NCI-H2227 (cell line): ENCODE data around the gene CRYGS.
A peak's percentile ranks its signal among the peaks of the same experiment; 100 is the strongest.
"Not testable (repeated sequence)": the region's sequence is repeated elsewhere in the genome, so short reads cannot be mapped to it uniquely, and the experiment has no call there.

Source experiments
- DNase-seq: peaks from one replicate; lab custom pipeline; 2025; ENCODE audit not compliant: unreplicated experiment; lab: John Stamatoyannopoulos, UW

Gene CRYGS

GRCh38 chr3:186564586-186564985 lies 20.4 kb upstream of the CRYGS start:
- no peak for DNase-seq

DNA sequence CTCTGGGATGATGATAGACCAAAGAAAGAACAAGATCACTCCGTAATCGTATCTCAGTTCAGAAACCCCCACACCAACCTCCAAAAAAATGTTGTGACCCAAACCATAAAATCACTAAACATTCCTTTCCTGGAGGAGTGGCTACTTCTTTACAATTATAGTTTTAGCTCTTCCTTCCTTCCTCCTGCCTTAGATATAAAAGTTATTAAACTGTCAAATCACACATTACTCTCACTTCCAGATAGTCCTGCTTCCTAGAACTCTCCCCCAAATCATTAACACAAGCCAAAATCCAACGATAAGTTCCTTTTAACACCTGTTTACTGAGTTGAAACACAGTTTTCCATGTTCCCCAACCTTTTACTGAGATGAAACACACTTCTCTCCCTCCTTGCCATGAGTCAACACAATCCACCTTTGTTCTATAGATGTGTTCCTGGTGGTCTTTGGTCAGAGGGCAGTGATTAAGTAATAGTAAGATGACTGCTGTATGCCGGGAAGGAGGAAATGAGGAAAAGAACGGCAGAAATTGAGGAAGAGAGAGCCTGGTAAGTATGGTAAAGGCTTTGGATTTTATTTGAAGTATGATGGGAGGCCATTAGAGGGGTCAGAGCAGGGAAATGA lies 8.3 kb upstream of the CRYGS start:
- DNase-seq: no peak

DNA sequence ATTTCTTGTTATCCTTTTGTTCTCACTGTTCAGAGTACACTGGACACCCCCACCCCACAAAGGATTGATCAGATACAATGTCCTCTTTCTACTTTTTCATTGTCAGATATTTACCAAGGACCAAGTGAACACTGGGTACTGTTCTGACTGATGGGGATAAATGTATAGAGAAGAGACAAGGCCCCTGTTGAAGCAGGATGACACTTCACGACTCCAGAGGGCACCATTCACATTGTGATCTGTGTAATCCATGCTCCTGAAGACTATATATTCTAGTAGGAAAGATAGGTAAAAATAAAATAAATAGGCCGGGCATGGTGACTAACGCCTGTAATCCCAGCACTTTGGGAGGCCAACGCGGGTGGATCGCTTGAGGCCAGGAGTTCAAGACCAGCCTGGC lies 7.2 kb upstream of the CRYGS start:
- DNase-seq: no peak

DNA sequence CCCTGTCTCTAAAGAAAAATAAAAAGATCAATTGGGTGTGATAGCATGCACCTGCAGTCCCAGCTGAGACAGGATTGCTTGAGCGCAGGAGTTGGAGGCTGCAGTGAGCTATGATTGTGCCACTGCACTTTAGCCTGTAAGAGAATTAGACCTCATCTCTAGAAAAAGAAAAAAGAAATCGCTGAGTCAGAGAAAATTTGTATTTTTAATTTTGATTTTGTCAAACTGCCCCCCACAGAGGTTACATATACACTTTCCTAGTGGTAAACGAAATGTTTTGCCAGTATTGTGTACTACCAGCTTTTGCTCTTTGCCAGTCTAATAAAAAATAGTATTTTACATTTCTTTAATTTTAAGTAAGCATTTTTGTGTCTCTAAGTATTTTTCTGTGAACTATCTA lies 5.3 kb upstream of the CRYGS start:
- DNase-seq: no peak

DNA sequence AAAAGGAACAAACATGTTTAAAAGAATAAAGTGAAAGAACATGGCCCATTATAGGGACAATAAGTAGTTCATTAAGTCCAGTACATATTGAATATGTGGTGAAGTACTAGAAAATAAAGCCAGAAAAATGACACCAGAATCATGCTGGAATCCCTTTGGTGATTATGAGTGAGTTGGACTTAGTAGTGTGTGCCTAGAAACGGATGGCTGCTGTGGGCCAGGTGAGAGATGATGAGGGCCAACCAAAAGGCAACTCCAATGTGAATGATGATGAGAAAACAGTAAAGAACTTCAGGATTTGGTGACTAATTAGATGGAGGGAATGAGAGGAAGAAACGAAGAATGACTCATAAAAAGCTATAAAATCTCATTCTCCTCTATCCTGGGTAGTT lies 3.3 kb downstream of the CRYGS start:
- no peak for DNase-seq

GRCh38 chr3:186540221-186540834 lies 3.9 kb downstream of the CRYGS start:
- DNase-seq: peak; percentile 84

GRCh38 chr3:186538779-186539178 lies 5.4 kb downstream of the CRYGS start:
- DNase-seq: no peak

DNA sequence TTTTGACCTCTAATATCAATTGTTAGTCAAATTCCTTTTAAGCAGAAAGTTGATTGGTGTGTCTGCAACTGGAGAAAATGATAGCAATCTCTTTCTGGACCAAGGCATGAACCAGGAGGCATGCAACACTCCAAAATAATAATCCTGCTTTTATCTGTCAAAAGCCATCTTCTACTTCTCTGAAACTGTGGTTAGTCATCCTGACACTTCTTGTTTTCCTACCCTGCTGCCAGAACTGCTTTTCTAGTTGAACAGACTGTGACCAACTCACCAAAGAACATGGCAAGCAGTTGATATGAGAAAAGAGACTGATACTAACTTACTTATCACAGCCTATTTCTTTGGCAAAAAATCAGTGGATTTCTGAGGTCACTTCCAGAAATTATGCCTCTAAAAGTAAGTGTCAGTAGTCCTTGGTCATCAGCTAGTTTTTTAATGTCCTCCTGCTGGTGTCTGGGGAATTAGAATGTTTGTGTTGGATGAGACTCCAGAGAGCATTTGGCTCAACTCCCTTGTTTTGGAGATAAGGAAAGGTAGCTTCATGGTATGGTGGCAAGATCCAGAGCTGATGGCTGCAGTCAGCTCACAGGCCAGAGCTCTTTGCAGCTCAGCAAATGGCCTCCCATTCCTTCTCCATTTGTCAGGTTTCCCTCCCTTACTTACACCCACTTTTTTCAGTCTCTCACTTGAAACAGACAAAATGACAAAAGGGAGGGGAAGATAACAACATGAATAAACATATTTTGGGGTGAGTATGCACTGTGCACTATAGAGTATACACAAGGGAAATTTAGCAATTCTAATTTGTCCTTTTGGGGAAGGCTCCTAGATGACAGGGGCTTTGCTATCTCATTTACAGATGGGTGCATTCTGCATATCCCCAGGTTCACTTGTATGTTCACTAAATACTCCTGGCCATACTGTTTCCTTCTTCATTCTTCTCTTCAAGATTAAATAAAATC lies 7.0 kb downstream of the CRYGS start:
- DNase-seq: no peak

GRCh38 chr3:186534113-186534669 lies 10.0 kb downstream of the CRYGS start:
- DNase-seq: no peak

GRCh38 chr3:186532598-186533072 lies 11.5 kb downstream of the CRYGS start:
- no peak for DNase-seq

GRCh38 chr3:186531694-186532093 lies 12.5 kb downstream of the CRYGS start:
- DNase-seq: not testable (repeated sequence)

DNA sequence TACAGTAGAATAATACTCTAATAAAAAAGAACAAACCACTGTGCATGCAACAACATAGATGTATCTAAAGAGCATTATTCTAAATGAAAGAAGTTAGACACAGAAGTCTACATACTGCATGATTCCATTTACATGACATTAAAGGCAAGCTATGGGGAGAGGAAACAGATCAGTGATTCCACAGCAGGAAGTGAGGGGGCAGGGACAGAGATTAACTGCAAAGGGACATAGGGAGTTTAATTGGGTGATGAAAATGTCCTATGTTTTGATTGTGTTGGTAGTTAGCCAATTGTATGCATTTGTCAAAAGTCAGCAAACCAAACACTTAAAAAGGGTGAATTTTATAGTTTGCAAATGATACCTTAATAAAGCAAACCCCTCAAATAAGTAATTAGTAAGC lies 13.8 kb downstream of the CRYGS start:
- DNase-seq: no peak

- DNase-seq: no peak
Measured at GRCh38 chr3:186529201-186529999, 14.8 kb downstream of the CRYGS start.

DNA sequence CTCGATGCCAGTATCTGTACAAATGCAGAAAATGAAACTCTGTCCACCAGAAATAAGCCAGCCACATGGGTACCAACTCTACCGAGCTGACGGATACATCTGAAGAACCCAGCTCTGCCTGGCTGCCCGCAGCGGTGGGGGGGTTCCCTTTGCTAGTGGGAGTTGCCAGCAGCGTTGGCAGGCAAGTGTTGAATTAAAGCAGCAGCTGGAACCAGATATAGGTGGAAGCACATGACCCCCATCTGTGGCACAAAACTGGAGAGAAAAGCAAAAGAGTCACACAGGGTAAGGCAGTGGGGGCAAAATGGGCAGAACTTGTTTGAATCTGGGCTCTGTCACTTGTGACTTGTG lies 17.9 kb downstream of the CRYGS start:
- no peak for DNase-seq

DNA sequence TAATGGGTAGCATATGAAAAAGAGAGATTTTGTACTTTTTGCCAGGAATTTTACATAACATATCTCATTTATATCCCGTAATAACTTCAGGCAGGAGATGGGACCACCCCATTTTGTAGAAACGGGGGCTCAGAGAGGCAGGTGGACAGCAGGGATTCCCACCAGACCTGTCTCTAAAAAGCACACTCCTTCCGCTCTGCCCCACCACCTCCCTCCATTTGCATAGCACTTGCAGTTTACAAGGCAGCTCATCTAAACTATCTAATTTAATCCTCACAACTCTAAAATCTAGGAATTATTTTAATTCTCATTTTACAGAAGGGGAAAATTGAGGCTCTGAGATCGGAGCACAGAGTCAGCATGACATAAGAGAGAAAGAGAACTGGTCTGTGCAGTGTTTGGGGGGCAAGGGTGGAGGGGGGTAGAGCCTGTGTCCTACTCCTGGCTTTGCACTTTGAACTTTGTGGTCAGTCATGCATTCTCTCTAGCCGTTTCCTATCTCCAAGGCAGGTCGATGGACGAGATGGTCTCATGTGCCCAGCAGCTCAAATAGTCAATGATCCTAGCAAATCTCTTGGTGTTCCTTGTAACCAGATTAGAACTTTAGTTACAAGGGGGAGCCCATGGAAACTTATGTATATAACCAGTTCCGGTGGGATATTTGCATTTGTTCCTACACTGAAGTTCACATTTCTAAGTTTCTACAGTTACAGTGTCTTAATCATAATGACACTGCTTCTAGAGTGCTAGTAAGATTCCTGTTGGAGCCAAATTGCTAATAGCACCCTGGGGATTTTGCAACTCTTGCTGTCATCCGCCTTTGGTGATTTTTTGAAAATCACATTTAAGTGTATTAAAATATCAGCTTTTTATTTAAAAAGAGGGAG lies 18.6 kb downstream of the CRYGS start:
- no peak for DNase-seq

- DNase-seq: no peak
Measured at GRCh38 chr3:186524616-186525015, 19.6 kb downstream of the CRYGS start.

GRCh38 chr3:186523434-186523833 lies 20.7 kb downstream of the CRYGS start:
- DNase-seq: no peak

GRCh38 chr3:186523022-186523421 lies 21.2 kb downstream of the CRYGS start:
- DNase-seq: no peak

- no peak for DNase-seq
Measured at GRCh38 chr3:186520957-186521842, 23.0 kb downstream of the CRYGS start.
